Stimulated activated CD8-positive, alpha-beta memory T cell treated with anti-CD3 and anti-CD28 coated beads, Interleukin-15, amount 100 ng/mL, for 24 hours (primary cell): ENCODE results near the gene LUM.

ENCODE experiments used
- DNase-seq: peaks from one replicate; pipeline ENCODE4 v3.0.0-alpha.2; 2020; ENCODE audit warnings: low read depth

Gene LUM, protein sequence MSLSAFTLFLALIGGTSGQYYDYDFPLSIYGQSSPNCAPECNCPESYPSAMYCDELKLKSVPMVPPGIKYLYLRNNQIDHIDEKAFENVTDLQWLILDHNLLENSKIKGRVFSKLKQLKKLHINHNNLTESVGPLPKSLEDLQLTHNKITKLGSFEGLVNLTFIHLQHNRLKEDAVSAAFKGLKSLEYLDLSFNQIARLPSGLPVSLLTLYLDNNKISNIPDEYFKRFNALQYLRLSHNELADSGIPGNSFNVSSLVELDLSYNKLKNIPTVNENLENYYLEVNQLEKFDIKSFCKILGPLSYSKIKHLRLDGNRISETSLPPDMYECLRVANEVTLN

GRCh38 chr12:91111366-91112325, at the start of gene LUM:
LUM (minus strand) TSS chr12:91111494; CDS start chr12:91108979, 2,515 bp downstream.
- DNase-seq, result no peak

GRCh38 chr12:91161009-91161408, 49.7 kb upstream of the LUM start:
- no peak for DNase-seq

DNA sequence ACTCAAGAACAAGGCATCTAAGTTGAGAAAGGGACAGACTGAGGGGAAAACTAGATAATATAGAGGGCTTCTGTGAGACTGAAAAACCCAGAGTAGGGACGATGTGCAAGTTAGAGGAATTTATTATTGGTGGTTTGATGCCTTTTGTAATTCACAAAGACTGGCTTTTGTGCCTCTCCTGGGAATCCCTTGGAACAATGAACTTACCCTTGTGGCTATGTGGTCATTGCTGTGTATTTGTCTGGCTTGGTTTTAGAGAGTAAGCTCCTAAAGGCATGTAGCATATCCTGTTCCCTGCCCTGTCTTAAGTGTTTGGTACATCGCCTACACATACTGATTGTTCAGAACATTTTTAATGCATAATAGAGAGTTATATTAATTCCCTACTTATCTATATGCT, 44.7 kb upstream of the LUM start:
- DNase-seq, result no peak

DNA sequence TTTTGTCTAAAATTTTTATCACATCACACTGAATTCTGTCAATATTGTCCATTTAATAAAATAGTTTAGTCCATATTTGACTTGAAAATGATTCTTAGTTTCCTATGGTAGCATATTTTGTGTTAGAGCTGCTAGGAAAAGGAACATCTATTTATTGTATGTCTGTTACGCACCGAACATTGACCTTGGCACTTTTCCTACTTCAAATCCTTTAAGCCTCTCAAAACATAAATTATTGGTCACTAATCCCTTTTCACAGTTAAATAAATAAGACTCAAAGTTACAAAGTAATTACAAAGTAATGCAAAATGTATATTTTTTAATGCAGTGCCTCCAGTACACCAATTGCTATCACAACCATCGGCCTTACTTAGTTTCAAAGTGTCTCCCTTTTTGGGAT, 42.8 kb upstream of the LUM start:
- no peak for DNase-seq

- DNase-seq, result no peak
These were observed 32.8 kb upstream of the LUM start for GRCh38 chr12:91144053-91144452.

DNA sequence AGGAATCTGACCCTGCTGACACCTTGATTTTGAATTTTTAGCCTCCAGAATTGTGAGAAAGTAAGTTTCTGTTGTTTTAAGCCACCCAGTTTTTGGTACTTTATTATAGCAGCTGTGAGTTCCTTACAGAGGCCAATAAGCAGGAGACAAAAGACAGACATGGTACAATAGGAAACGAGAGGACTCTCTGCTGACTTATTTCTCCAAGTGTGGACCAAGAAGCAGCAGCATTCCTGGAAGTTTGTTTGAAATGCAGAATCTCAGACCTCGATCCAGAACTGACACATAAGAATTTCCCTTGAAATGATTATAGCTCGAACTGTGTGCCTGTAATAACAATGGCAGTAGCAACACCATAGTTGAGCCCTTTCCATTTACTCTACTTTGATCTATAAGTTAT, 31.9 kb upstream of the LUM start:
- DNase-seq, result no peak

DNA sequence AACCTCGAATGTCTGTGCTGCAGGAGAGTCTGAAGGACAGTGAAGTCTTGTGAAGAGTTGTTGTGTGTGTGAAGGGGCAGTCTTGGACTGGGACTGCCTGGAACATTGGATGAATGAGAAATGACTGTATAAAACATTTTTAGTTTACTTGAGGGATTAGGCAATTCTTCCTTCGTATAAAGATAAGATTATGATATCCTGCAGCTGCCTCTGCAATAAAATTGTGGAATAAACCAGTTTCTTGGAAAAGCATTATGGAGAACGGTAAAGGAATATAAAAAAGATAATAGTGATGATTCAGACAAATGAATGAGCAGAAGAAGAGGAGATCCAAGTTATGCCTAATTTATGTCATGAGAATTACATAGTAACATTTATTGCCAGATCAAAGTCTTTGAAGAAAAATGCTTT, 30.9 kb upstream of the LUM start:
- DNase-seq, result no peak

DNA sequence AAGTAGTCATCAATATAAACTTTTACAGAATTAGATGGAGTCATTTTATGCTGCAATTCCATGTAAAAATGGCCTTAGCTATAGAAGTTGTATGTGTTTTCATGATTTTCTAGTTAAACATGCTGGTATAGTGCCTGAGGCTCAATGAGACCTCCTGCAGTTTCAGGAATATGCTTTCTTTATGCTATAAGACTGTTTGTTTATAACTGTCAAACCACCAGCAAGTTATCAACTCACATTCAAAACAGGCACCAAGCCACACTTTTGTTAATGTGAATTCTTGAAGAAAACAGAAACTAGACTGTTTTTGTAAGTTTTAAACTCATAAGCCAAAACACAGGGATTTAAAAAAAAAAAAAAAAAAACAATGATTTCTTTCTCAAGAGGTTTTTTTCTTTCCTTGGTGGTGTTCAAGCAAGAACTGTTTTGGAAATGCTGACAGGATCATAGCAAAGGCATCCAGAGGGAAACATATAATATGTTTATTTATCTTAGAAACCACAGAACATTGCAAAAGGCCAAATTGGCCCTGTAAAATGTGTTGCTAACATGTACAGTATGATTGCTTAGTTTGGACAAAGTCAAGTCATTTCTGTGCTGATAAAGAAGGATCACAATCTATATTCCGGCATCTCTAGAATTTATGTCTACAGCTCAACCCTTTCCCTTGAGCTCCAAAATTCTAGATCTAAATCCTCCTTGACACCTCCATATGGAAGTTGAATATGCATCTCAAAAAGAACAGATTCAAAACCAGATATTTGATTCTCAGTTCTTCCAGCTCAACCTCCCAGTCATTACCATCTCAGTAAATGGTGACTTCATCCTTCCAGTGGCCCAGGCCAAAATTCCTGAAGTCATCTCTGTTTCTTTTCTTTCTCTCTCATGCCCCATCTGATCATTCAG, 29.0 kb upstream of the LUM start:
- DNase-seq, result no peak

DNA sequence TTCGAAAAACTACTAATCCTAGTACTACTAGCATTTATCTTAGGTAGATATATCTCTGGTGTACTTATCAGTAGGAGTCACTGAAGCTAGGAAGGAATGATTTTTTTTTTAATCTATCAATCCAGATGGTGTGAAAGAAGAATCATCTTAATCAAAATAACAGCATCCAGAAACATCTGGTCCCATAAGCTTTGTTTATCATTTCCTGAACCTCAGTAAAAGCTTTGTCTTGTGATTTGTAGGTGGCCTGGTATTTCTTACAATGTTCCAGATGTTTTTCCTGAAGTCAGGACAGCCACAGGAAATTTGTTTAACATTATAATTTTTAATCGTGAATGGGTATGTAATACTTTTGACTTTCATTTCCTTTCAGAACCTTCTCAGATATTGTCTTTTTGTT, 28.0 kb upstream of the LUM start:
- DNase-seq, result no peak

DNA sequence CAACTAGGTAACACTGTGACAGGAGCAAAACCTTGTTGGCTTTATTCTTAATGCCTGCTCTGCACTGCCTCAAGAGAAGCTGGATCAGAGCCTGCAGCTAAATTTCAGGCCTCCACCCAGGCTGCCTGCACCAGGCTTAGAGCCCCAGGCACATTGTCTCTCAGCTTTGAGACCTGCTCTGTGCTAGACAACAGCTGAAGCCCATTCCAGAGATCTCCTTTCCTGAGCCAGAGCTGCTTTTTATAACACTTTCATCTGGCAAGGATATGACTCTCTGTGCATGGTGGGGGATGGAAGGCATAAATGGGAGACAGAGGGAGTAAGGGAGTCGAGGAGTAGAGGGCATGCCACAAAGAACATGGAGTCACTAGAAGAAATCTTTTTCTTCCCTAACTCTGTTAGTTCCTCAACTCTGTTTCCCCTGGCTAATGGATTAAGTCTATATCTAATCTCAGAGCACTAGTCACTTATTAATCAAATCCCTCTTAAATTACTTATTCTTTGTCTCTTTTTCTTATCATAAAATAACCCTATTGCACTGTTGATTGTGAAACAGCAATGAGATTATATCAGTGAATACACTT, 27.1 kb upstream of the LUM start:
- no peak for DNase-seq

DNA sequence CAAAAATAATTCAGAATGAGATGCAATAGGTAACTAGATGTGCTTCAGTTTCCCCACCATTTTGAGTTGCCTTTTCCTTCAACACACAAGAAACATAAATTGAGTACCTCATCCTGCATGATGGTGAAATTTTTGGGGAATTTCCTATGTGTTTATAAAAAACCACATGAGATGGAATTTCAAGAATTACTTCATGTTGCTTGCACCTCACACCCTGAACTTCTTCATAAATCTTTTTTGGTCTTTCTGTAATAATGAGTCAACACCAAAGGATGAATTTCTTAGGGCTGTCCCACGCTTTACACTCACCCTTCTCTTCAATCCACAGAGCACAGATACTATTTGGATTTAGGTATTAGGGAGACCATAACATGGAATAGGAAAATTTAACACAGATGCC, 22.6 kb upstream of the LUM start:
- DNase-seq, result no peak

GRCh38 chr12:91129662-91130362, 18.5 kb upstream of the LUM start:
- no peak for DNase-seq

GRCh38 chr12:91127751-91128150, 16.5 kb upstream of the LUM start:
- no peak for DNase-seq

DNA sequence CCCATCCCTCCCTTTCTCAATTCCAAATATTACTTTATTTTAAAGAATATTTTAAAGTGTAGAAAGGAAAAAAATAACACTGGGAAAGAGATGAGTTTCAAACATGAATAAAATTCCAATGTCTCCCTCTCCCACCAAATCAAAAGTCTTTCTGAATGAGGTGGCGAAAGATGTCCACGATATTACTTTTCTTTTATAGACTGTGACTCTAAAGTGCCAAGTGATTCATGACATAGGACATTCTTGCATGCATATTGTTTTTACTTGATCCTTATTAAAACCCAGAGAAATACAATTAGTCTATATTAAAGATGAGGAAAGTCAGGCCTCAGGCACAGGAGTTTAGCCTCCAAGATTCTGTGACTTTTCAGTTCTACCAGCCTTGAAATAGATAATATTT, 16.0 kb upstream of the LUM start:
- no peak for DNase-seq

DNA sequence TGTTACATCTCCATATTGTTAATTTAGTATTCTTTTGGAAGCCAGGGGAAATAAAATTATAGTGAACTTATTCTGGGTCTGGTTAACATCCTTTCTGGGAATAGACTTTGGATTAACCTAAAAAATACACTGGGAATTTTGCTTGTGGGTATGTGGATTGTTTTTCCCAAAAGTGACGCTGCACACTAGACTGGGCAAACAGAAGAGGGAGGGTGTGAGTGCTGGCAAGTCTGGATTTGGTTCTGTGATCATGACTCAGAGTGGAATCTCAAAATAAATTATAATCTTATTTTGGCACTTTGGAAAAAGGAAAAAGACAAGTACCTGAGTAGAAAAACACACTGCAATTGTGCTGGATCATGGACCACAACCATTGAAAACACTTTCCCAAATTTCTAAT, 15.2 kb upstream of the LUM start:
- DNase-seq, result no peak

DNA sequence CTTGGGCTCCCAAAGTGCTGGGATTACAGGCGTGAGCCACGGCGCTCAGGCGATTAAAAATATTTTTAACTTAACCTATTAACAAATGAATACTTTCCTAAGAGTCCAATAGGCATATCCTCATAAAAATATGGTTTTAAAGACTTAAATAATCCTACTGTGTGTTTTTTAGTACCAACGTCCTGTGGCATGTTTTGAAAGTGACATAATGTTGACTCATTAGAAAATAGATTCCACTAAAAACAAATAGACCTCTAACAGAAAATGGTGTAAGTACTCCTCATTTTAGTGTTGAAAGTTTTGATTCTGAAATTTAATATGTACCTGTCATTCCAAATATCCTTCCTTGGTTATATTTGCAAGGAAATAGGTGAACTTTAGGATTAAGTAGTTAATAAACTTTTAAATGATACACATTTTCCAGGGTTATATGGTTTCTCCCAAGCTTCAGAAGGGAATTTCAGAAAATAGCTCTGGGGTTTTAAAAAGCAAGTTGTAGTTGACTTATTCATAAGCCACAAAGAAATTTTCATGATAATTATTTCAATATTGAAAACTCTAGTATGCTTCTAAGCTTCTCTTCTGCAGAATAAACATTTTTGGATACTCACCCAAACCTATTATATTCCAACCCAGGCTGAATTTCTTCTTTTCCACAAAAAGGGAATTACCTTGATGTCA, 12.1 kb upstream of the LUM start:
- no peak for DNase-seq

DNA sequence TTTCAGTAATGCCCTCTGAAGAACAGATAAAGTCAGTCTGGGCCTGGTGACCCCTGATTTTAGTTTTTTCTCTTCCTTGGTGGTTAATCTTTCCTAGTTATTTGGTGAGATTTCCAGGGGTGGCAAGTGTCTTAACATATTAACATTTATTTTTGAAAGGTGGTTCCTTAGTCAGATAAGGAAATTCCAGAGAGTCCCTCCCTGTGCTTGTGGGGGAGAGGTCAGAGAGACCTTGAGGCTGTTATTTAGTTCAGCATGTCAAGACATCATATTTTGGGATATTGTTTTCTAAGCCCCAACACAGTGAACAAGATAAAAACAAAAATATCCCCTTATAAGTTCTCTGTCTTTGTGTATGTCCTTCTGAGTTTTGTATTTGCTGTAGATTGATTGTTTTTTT, 9.5 kb upstream of the LUM start:
- no peak for DNase-seq

GRCh38 chr12:91119089-91119488, 7.8 kb upstream of the LUM start:
- DNase-seq, result no peak

DNA sequence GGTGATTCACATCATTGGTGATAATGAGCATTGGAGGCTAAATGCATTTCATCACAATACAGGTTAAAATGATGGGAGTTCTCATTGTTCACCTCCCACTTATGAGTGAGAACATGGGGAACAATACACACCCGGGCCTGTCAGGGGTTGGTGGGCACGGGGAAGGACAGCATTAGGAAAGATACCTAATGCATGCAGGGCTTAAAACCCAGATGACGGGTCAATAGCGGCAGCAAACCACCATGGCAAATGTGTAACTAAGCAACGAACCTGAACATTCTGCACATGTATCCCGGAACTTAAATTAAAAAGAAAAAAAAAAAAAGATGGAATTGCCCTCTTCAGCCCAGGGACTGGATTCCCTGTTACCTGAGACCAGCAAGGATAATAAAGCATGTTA, 2.3 kb upstream of the LUM start:
- DNase-seq, result no peak

GRCh38 chr12:91110311-91110924, 876 bp downstream of the LUM start:
- DNase-seq, result no peak
